Measurements from ENCODE around the gene TMEM100. TPM values are rescaled to one million over a fixed set of nuclear protein-coding genes. Genes with fewer than 3 reads are reported as not detected.

TMEM100 gene
- polyA plus RNA-seq, 1 of the 3 experiments (the other 2 are of a cell fraction) = 1.7 TPM

GRCh38 chr17:55705847-55706246 is 16.8 kb downstream of the TMEM100 start:
- Histone ChIP-seq H3K27ac (ENCODE audit: low read depth in 2 of 2, low read length in 1 of 2) (no peak overlapping the region; a peak in 1 of 4 replicates), H4K20me1 (ENCODE audit: insufficient read depth) (no peaks in the 10 kb centered on the region), H3K4me1 (ENCODE audit: control insufficient read depth in 1 of 2, insufficient read depth in 2 of 2, low read depth in 1 of 2, low read length in 1 of 2) (peaks cover 0 to 18% of the 10 kb centered on the region in 2 experiments; a peak in 2 of 4 replicates), H3K9me3 (no peaks in the 10 kb centered on the region), H3K36me3 (replicated peaks in 1 of 2; ENCODE audit: control insufficient read depth in 1 of 2, insufficient read depth in 2 of 2, low read length in 1 of 2) (no peaks in the 10 kb centered on the region), H3K27me3 (ENCODE audit: insufficient read depth) (peaks cover 7% of the 10 kb centered on the region; the same call in 1 of the 2 replicates), H3K79me2 (ENCODE audit: insufficient read depth) (no peaks in the 10 kb centered on the region), H3K4me2 (no peak overlapping the region), H3F3A (replicated peaks; ENCODE audit: insufficient read depth) (no peaks in the 10 kb centered on the region), H3K9ac (no peak overlapping the region), H3K9me2 (no peaks in the 10 kb centered on the region), H2AFZ (ENCODE audit: low read depth) (no peak overlapping the region), H3K4me3 (ENCODE audit: low read depth in 2 of 2, low read length in 1 of 2) (no peak overlapping the region)
- POLR2A ChIA-PET = no interaction called here
- no peak for DNase-seq
- TF ChIP-seq CHD2 (IDR thresholded peaks at IDR 0.05; ENCODE audit: low read length, partially characterized antibody) (no peak), EZH2phosphoT487 (IDR thresholded peaks at IDR 0.05; ENCODE audit: borderline replicate concordance, low read depth) (no peak), NFIC (IDR thresholded peaks at IDR 0.05; ENCODE audit: borderline replicate concordance) (no peak), ELF1 (IDR thresholded peaks at IDR 0.05) (no peak), RFX5 (IDR thresholded peaks at IDR 0.05; ENCODE audit: low read length) (no peak), TAF1 (IDR thresholded peaks at IDR 0.05; ENCODE audit: borderline replicate concordance, low read depth, low read length) (no peak), USF1 (IDR thresholded peaks at IDR 0.05; ENCODE audit: borderline replicate concordance, low read depth) (no peak), RAD21 (IDR thresholded peaks at IDR 0.05; ENCODE audit: low read length) (no peak), POLR2AphosphoS5 (IDR thresholded peaks at IDR 0.05; ENCODE audit: low read depth, low read length) (no peak), FOSL2 (IDR thresholded peaks at IDR 0.05; ENCODE audit: borderline replicate concordance, low read depth) (no peak), SMC3 (IDR thresholded peaks at IDR 0.05; ENCODE audit: low read depth, low read length) (no peak)
- TF ChIP-seq, protein P1, sequence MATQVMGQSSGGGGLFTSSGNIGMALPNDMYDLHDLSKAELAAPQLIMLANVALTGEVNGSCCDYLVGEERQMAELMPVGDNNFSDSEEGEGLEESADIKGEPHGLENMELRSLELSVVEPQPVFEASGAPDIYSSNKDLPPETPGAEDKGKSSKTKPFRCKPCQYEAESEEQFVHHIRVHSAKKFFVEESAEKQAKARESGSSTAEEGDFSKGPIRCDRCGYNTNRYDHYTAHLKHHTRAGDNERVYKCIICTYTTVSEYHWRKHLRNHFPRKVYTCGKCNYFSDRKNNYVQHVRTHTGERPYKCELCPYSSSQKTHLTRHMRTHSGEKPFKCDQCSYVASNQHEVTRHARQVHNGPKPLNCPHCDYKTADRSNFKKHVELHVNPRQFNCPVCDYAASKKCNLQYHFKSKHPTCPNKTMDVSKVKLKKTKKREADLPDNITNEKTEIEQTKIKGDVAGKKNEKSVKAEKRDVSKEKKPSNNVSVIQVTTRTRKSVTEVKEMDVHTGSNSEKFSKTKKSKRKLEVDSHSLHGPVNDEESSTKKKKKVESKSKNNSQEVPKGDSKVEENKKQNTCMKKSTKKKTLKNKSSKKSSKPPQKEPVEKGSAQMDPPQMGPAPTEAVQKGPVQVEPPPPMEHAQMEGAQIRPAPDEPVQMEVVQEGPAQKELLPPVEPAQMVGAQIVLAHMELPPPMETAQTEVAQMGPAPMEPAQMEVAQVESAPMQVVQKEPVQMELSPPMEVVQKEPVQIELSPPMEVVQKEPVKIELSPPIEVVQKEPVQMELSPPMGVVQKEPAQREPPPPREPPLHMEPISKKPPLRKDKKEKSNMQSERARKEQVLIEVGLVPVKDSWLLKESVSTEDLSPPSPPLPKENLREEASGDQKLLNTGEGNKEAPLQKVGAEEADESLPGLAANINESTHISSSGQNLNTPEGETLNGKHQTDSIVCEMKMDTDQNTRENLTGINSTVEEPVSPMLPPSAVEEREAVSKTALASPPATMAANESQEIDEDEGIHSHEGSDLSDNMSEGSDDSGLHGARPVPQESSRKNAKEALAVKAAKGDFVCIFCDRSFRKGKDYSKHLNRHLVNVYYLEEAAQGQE (IDR thresholded peaks at IDR 0.05; ENCODE audit: low read depth, low read length) = no peak
- CTCF ChIA-PET = interaction anchor here (0.8 to 2.4 kb wide), 4 partner anchors 12 to 180 kb away, joined by 3 to 19 read pairs (median 4); no protein-coding TSS in a partner anchor

- no peaks in the 10 kb centered on the region for H3K9me3 ChIP-seq
- peaks cover 0 to 21% of the 10 kb centered on the region in 2 experiments; a peak in 2 of 4 replicates for H3K4me1 ChIP-seq (ENCODE audit: control insufficient read depth in 1 of 2, insufficient read depth in 2 of 2, low read depth in 1 of 2, low read length in 1 of 2)
- no peaks in the 10 kb centered on the region for H3K36me3 ChIP-seq (replicated peaks in 1 of 2; ENCODE audit: control insufficient read depth in 1 of 2, insufficient read depth in 2 of 2, low read length in 1 of 2)
- H2AFZ ChIP-seq (ENCODE audit: low read depth) = no peak overlapping the region
- no peak for TF ChIP-seq YY1 (IDR thresholded peaks at IDR 0.05; ENCODE audit: low read depth)
- no peak for TF ChIP-seq TEAD4 (IDR thresholded peaks at IDR 0.05; ENCODE audit: borderline replicate concordance, insufficient read depth)
- no peak for TF ChIP-seq TAF1 (IDR thresholded peaks at IDR 0.05; ENCODE audit: borderline replicate concordance, low read depth, low read length)
- no peaks in the 10 kb centered on the region for H3K9me2 ChIP-seq
- CTCF ChIA-PET = interaction anchor here (0.7 to 2.4 kb wide), 9 partner anchors 11 to 178 kb away, joined by 3 to 19 read pairs (median 5); no protein-coding TSS in a partner anchor
- POLR2A ChIA-PET = no interaction called here
- H4K20me1 ChIP-seq (ENCODE audit: insufficient read depth) = no peaks in the 10 kb centered on the region
- DNase-seq = no peak
- H3K9ac ChIP-seq = no peak overlapping the region
- H3F3A ChIP-seq (replicated peaks; ENCODE audit: insufficient read depth) = no peaks in the 10 kb centered on the region
- H3K27me3 ChIP-seq (ENCODE audit: insufficient read depth) = peaks cover 7% of the 10 kb centered on the region; the same call in 1 of the 2 replicates
- 47% methylated on average over 1 of the region's 1 CpG for WGBS (ENCODE audit: low lambda C conversion rate)
- H3K79me2 ChIP-seq (ENCODE audit: insufficient read depth) = no peaks in the 10 kb centered on the region
- no peak overlapping the region for H3K27ac ChIP-seq (ENCODE audit: low read depth in 2 of 2, low read length in 1 of 2)
- no peak overlapping the region for H3K4me2 ChIP-seq
- H3K4me3 ChIP-seq (ENCODE audit: low read depth in 2 of 2, low read length in 1 of 2) = no peak overlapping the region
These were observed 18.3 kb downstream of the TMEM100 start for GRCh38 chr17:55704401-55704800.

Measured in SK-N-SH (cell line).